Measurements from ENCODE around the gene TSPEAR. TPM values are rescaled to one million over a fixed set of nuclear protein-coding genes. Genes with fewer than 3 reads are reported as not detected.

The TSPEAR gene
- total RNA-seq, 1 donor: not detected

- H3K4me3 ChIP-seq (ENCODE audit: low read depth, low read length): no peak overlapping the region
- no peak for DNase-seq (ENCODE audit: low read depth)
- TF ChIP-seq CTCF (IDR thresholded peaks at IDR 0.05; ENCODE audit: insufficient read depth, low read length): no peak
Observed at GRCh38 chr21:44531606-44532564, 179.5 kb downstream of the TSPEAR start.

- no peak overlapping the region for H3K4me3 ChIP-seq (ENCODE audit: low read depth, low read length)
- no peak for DNase-seq (ENCODE audit: low read depth)
- TF ChIP-seq CTCF (IDR thresholded peaks at IDR 0.05; ENCODE audit: insufficient read depth, low read length): no peak
Observed at GRCh38 chr21:44530903-44531605, 180.3 kb downstream of the TSPEAR start.

GRCh38 chr21:44530221-44530902, 181.0 kb downstream of the TSPEAR start:
- no peak for DNase-seq (ENCODE audit: low read depth)
- H3K4me3 ChIP-seq (ENCODE audit: low read depth, low read length): no peak overlapping the region
- no peak for TF ChIP-seq CTCF (IDR thresholded peaks at IDR 0.05; ENCODE audit: insufficient read depth, low read length)

GRCh38 chr21:44529503-44530125, 181.8 kb downstream of the TSPEAR start:
- no peak for TF ChIP-seq CTCF (IDR thresholded peaks at IDR 0.05; ENCODE audit: insufficient read depth, low read length)
- no peak for DNase-seq (ENCODE audit: low read depth)
- H3K4me3 ChIP-seq (ENCODE audit: low read depth, low read length): no peak overlapping the region

GRCh38 chr21:44529011-44529421, 182.4 kb downstream of the TSPEAR start:
- TF ChIP-seq CTCF (IDR thresholded peaks at IDR 0.05; ENCODE audit: insufficient read depth, low read length): no peak
- DNase-seq (ENCODE audit: low read depth): no peak
- H3K4me3 ChIP-seq (ENCODE audit: low read depth, low read length): no peak overlapping the region

GRCh38 chr21:44528634-44528995, 182.8 kb downstream of the TSPEAR start:
- no peak for TF ChIP-seq CTCF (IDR thresholded peaks at IDR 0.05; ENCODE audit: insufficient read depth, low read length)
- no peak for DNase-seq (ENCODE audit: low read depth)
- H3K4me3 ChIP-seq (ENCODE audit: low read depth, low read length): no peak overlapping the region
